Muscle of leg (tissue), 16 donors: ENCODE results near the gene ZFP2. TPM values are rescaled to one million over a fixed set of nuclear protein-coding genes. Genes with fewer than 3 reads are reported as not detected.
"Not testable (repeated sequence)": the region's sequence is repeated elsewhere in the genome, so short reads cannot be mapped to it uniquely, and the experiment has no call there.

Experiments used
- DNase-seq: peaks from one replicate; pipeline ENCODE4 v3.0.0; 2013
- H3K27ac ChIP-seq: one replicate; pipeline ENCODE4 v1.5.1; 2013; ENCODE audit warnings: mild to moderate bottlenecking, low read length, control low read depth
- H3K27me3 ChIP-seq: one replicate; pipeline ENCODE4 v1.6.1; 2013; ENCODE audit warnings: low read length; ENCODE audit not compliant: control insufficient read depth, insufficient read depth
- H3K36me3 ChIP-seq: one replicate; pipeline ENCODE4 v1.6.1; 2013; ENCODE audit warnings: low read length; ENCODE audit not compliant: control insufficient read depth, insufficient read depth
- H3K4me1 ChIP-seq: one replicate; pipeline ENCODE4 v1.6.1; 2013; ENCODE audit warnings: low read length; ENCODE audit not compliant: control insufficient read depth, insufficient read depth
- H3K4me3 ChIP-seq: one replicate; pipeline ENCODE4 v1.5.1; 2013; ENCODE audit warnings: low read length, control low read depth
- H3K9me3 ChIP-seq: replicated peaks from 2 replicates; pipeline ENCODE4 v1.6.1; 2013; ENCODE audit warnings: low read depth, low read length; ENCODE audit not compliant: control insufficient read depth
- WGBS: methylation state at CpG from one replicate; pipeline ENCODE4 v1.1.5; 2013; ENCODE audit warnings: missing lambda C conversion rate; ENCODE audit not compliant: insufficient coverage; 5-methylcytosine and 5-hydroxymethylcytosine counted together
- long read RNA-seq, 11 donors: transcript quantifications; one replicate each; lab custom pipeline, GENCODE V29; 2026
- polyA plus RNA-seq, 8 donors: library from polyadenylated mRNA; unstranded; fragments of 120-200 nt; gene quantifications; one replicate each; pipeline versions ENCODE4 v1.2.1 to v1.2.3, GENCODE V29; 2013; ENCODE audit warnings: inconsistent platforms in 1 of 8, low replicate concordance in 1 of 8; ENCODE audit not compliant: insufficient read length in 8 of 8, insufficient read depth in 1 of 8
- total RNA-seq: library from RNA; stranded (reverse); fragments of 120-200 nt; gene quantifications from one replicate; pipeline ENCODE4 v1.2.4, GENCODE V29; 2013

ZFP2 gene
- 2.9 TPM for total RNA-seq
- polyA plus RNA-seq: 1 to 10 TPM; 1.6 to 2.5 (median 2.2) TPM
- long read RNA-seq, donor 1: 0 reads
- long read RNA-seq, donor 2: 0 reads
- long read RNA-seq, donor 3: 0 reads
- long read RNA-seq, donor 4: 0 reads
- long read RNA-seq, donor 5: 0 reads
- long read RNA-seq, donor 6: 0 reads
- long read RNA-seq, donor 7: 0 reads
- long read RNA-seq, donor 8, partial matches to known transcripts: 0 of 1 reads
- long read RNA-seq, donor 8, other reads (novel, unspliced or antisense): 0 of 1 reads
- long read RNA-seq, donor 9: 0 reads
- long read RNA-seq, donor 10: 0 reads
- long read RNA-seq, donor 11: 0 reads

GRCh38 chr5:178895615-178896571 is at the start of gene ZFP2:
Gene ZFP2, plus strand, starts transcription at chr5:178895913. Its CDS starts 35,401 bp downstream, at chr5:178931314.
- H3K27me3 ChIP-seq: no peaks in the 10 kb centered on the region
- no peaks in the 10 kb centered on the region for H3K4me1 ChIP-seq
- no peaks in the 10 kb centered on the region for H3K36me3 ChIP-seq
- no peaks in the 10 kb centered on the region for H3K9me3 ChIP-seq
- peak within 1 kb of the TSS; percentile 65 for H3K27ac ChIP-seq
- H3K4me3 ChIP-seq: peak within 1 kb of the TSS; percentile 58
- WGBS: under 1% methylated on average over 75 of the region's 79 CpGs
- DNase-seq: peak; percentile 77

DNA sequence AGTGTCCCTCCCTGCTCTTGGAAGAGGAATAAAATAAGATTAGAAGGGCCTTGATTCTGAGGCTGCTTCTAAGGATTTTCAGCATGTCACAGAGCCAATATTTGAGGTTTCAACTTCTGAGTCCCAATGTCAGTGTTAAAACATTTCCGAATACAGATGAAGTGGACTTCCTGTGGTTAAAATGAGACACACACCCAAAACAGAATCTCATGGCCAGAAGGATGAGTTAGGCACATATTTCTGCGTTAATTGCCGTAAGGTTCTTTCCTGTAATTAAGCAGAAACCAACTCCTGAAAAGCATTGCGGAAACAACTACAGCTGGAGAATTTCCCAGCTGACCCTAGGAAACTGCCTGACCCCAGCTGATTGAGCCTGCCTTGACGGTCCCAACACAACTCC is 46.4 kb upstream of the ZFP2 start:
- 77% methylated on average over 4 of the region's 5 CpGs for WGBS
- Histone ChIP-seq H3K9me3 (no peaks in the 10 kb centered on the region), H3K27me3 (no peaks in the 10 kb centered on the region), H3K4me1 (no peaks in the 10 kb centered on the region), H3K4me3 (no peak overlapping the region), H3K27ac (no peak overlapping the region), H3K36me3 (no peaks in the 10 kb centered on the region)
- no peak for DNase-seq

- Histone ChIP-seq H3K4me1 (no peaks in the 10 kb centered on the region), H3K27me3 (no peaks in the 10 kb centered on the region), H3K27ac (no peak overlapping the region), H3K9me3 (no peaks in the 10 kb centered on the region), H3K36me3 (no peaks in the 10 kb centered on the region), H3K4me3 (no peak overlapping the region)
- DNase-seq: no peak
- no CpG with 5 or more reads among the region's 3 CpGs for WGBS
Measured at GRCh38 chr5:178851951-178852350, 43.8 kb upstream of the ZFP2 start.

DNA sequence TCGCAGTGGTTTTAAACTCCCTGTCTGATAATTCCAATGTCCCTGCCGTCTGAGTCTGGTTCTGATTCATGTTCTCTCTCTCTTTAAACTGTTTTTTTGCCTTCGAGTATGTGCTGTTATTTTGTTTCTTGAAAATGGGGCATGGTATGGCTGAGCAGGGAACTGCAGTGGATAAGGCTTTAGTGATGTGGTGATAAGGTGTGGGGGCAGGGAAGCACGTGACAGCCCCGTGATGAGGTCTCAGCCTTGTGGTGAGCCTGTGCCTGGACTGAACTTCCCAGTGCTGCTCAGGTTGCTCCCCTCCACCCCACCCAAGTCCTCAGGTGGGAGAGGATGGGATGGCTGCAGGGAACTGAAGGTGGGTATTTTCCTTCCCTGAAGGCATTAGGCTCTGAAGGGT is 41.4 kb upstream of the ZFP2 start:
- no peak overlapping the region for H3K4me3 ChIP-seq
- H3K4me1 ChIP-seq: no peaks in the 10 kb centered on the region
- no peaks in the 10 kb centered on the region for H3K36me3 ChIP-seq
- no peak overlapping the region for H3K27ac ChIP-seq
- H3K27me3 ChIP-seq: no peaks in the 10 kb centered on the region
- no peaks in the 10 kb centered on the region for H3K9me3 ChIP-seq
- DNase-seq: no peak
- WGBS: 30% methylated on average over 2 of the region's 5 CpGs

- H3K27ac ChIP-seq: peak within 1 kb of the TSS; percentile 51
- peak; percentile 97 for DNase-seq
- peak within 1 kb of the TSS; percentile 61 for H3K4me3 ChIP-seq
- H3K9me3 ChIP-seq: no peaks in the 10 kb centered on the region
- H3K36me3 ChIP-seq: peaks cover 13% of the 10 kb centered on the region
- no peaks in the 10 kb centered on the region for H3K27me3 ChIP-seq
- under 1% methylated on average over 74 of the region's 86 CpGs for WGBS
- peaks cover 5% of the 10 kb centered on the region for H3K4me1 ChIP-seq
Measured at GRCh38 chr5:178859625-178860521, 35.8 kb upstream of the ZFP2 start, which contains the start of gene ZNF354B. Gene ZNF354B, plus strand, starts transcription at chr5:178859953. Its CDS starts 1,095 bp downstream, at chr5:178861048.

DNA sequence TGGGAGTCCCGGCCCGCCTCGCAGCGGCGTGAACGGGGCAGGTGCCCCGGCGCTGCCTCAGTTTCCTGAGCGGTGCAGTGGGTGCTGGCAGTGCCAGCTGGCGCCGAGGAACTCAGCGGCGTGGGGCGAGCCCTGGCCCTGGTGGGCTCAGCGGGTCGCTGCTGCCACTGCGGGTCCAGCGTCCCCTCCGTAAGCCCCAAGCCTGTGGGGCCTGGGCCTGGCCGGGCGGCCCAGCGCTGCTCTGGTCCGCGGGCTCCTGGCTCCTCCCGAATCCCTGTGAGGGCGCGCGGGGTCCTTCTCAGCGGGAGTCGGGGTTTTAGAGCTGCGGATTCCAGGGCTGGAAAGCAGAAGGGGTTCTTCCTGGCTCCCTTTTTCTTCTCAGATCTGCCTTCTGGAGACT is 35.1 kb upstream of the ZFP2 start:
- H3K27me3 ChIP-seq: not testable (repeated sequence)
- WGBS: no CpG with 5 or more reads among the region's 31 CpGs

GRCh38 chr5:178861627-178862026 is 34.1 kb upstream of the ZFP2 start:
- Histone ChIP-seq H3K27me3 (no peaks in the 10 kb centered on the region), H3K4me3 (no peak overlapping the region), H3K36me3 (peaks cover 20% of the 10 kb centered on the region), H3K9me3 (no peaks in the 10 kb centered on the region), H3K4me1 (peaks cover 5% of the 10 kb centered on the region), H3K27ac (no peak overlapping the region)
- WGBS: 95% methylated on average over 4 of the region's 8 CpGs
- no peak for DNase-seq

More for the DNA sequence above, 35.1 kb upstream of the ZFP2 start:
- DNase-seq, H3K4me1 ChIP-seq, H3K9me3 ChIP-seq, H3K27ac ChIP-seq: not testable (repeated sequence)
- Histone ChIP-seq H3K36me3 (peaks cover 13% of the 10 kb centered on the region), H3K4me3 (peak overlapping the region; percentile 61)

DNA sequence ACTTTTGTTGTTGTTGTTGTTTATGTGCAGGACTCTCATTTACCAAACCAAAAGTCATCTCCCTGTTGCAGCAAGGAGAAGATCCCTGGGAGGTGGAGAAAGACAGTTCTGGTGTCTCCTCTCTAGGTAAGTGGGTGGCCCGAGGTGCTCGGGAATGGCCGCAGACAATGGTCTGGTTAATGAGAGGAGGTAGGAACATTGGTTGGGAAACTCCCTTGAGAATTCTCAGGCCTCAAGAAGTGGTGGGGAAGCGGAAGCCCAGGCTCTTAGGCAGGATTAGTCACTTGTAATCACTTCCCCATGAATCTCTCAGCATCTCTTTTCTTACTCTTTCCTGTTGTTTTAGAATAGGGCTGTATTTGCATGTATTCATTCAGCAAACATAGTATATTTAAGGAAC is 28.8 kb upstream of the ZFP2 start:
- no peaks in the 10 kb centered on the region for H3K9me3 ChIP-seq
- H3K4me3 ChIP-seq: no peak overlapping the region
- H3K27ac ChIP-seq: no peak overlapping the region
- H3K4me1 ChIP-seq: no peaks in the 10 kb centered on the region
- no CpG with 5 or more reads among the region's 4 CpGs for WGBS
- no peak for DNase-seq
- H3K36me3 ChIP-seq: peaks cover 57% of the 10 kb centered on the region
- H3K27me3 ChIP-seq: no peaks in the 10 kb centered on the region

GRCh38 chr5:178869577-178869976 is 26.1 kb upstream of the ZFP2 start:
- no peak overlapping the region for H3K27ac ChIP-seq
- H3K27me3 ChIP-seq: no peaks in the 10 kb centered on the region
- peaks cover 10% of the 10 kb centered on the region for H3K9me3 ChIP-seq
- H3K36me3 ChIP-seq: peaks cover 55% of the 10 kb centered on the region
- no peak overlapping the region for H3K4me3 ChIP-seq
- no peak for DNase-seq
- WGBS: 82% methylated on average over 7 of the region's 8 CpGs
- H3K4me1 ChIP-seq: no peaks in the 10 kb centered on the region
